Measurements from ENCODE around the gene MYH16. TPM values are rescaled to one million over a fixed set of nuclear protein-coding genes. Genes with fewer than 3 reads are reported as not detected.
"Not testable (repeated sequence)": the region's sequence is repeated elsewhere in the genome, so short reads cannot be mapped to it uniquely, and the experiment has no call there.

MYH16 gene
- total and polyA plus RNA-seq, 7 experiments from 2014 or later: not detected

DNA sequence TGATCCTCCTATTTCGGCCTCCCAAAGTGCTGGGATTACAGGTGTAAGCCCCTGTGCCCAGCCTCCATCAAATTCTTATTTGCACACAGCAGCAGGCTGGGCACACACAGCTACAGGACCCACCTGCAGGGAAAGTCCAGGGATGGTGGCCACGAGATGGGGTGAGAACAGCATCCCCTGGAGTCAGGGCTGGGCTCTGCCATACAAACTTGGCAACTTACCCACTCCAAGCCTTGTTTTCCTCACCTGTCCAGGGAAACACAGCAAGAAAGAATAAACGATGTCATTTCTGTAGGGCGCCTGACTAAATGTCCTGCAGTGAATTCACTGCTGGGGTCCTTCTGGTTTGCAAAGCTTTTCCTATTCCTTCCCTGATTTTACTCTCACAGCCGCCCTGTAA lies 5.5 kb downstream of the MYH16 start:
- Histone ChIP-seq H3K36me3 (ENCODE audit: control insufficient read depth in 2 of 3, insufficient read depth in 3 of 3, low read length in 3 of 3) (no peaks in the 10 kb centered on the region), H3K4me1 (ENCODE audit: control insufficient read depth in 2 of 2, insufficient read depth in 2 of 2, low read length in 2 of 2) (no peaks in the 10 kb centered on the region), H3K4me3 (ENCODE audit: low read length) (no peak overlapping the region), H3K27me3 (ENCODE audit: control insufficient read depth in 2 of 2, insufficient read depth in 2 of 2, low read length in 2 of 2) (no peaks in the 10 kb centered on the region), H3K9me3 (ENCODE audit: control insufficient read depth in 2 of 3, low read length in 3 of 3) (no peaks in the 10 kb centered on the region), H3K27ac (ENCODE audit: low read depth, low read length) (no peak overlapping the region)
- Mint-ChIP-seq H3K27me3 (peaks cover 0 to 2% (median 0%) of the 10 kb centered on the region in 5 donors), H3K9me3 (peaks cover 0 to 2% (median 0%) of the 10 kb centered on the region in 11 donors), H3K36me3 (no peaks in the 10 kb centered on the region), H3K4me3 (no peak overlapping the region), H3K27ac (no peak overlapping the region), H3K4me1 (peaks cover 0 to 18% (median 0%) of the 10 kb centered on the region in 7 donors)
- DNase-seq (no peak), ATAC-seq (no peak)
- ChIA-PET POLR2A (no interaction called here), CTCF (no interaction called here)
- intact Hi-C loops (cut with micrococcal nuclease): no loop called here

GRCh38 chr7:99284165-99284564 lies 11.5 kb downstream of the MYH16 start:
- CTCF ChIA-PET: not testable (repeated sequence)

GRCh38 chr7:99287779-99288534 lies 15.3 kb downstream of the MYH16 start:
- ATAC-seq (no peak), DNase-seq (no peak)
- Mint-ChIP-seq H3K27me3 (no peaks in the 10 kb centered on the region), H3K4me3 (no peak overlapping the region), H3K36me3 (peaks cover 0 to 6% (median 0%) of the 10 kb centered on the region in 5 donors), H3K27ac (peak overlapping the region in 1 of 9 donors; percentile 20), H3K4me1 (no peaks in the 10 kb centered on the region), H3K9me3 (no peaks in the 10 kb centered on the region)
- no peaks in the 10 kb centered on the region for H3K9me3 ChIP-seq (ENCODE audit: control insufficient read depth in 2 of 3, low read length in 3 of 3)
- H3K27me3 ChIP-seq (ENCODE audit: control insufficient read depth in 2 of 2, insufficient read depth in 2 of 2, low read length in 2 of 2): no peaks in the 10 kb centered on the region
- no peaks in the 10 kb centered on the region for H3K4me1 ChIP-seq (ENCODE audit: control insufficient read depth in 2 of 2, insufficient read depth in 2 of 2, low read length in 2 of 2)
- ChIA-PET CTCF (interaction anchor here (0.6 kb wide), 1 partner anchor 25 kb away, joined by 3 read pairs; no protein-coding TSS in a partner anchor), POLR2A (no interaction called here)
- no peaks in the 10 kb centered on the region for H3K36me3 ChIP-seq (ENCODE audit: control insufficient read depth in 2 of 3, insufficient read depth in 3 of 3, low read length in 3 of 3)
- H3K27ac ChIP-seq (ENCODE audit: low read depth, low read length): no peak overlapping the region
- no peak overlapping the region for H3K4me3 ChIP-seq (ENCODE audit: low read length)
- intact Hi-C loops (cut with micrococcal nuclease): no loop called here

More at GRCh38 chr7:99284165-99284564, 11.5 kb downstream of the MYH16 start:
- H3K9me3 ChIP-seq (ENCODE audit: control insufficient read depth in 2 of 3, low read length in 3 of 3); H3K4me3 ChIP-seq (ENCODE audit: low read length); ATAC-seq; H3K27me3 Mint-ChIP-seq; H3K4me3 Mint-ChIP-seq; intact Hi-C loops (cut with micrococcal nuclease); POLR2A ChIA-PET; H3K27ac Mint-ChIP-seq; DNase-seq; H3K9me3 Mint-ChIP-seq; H3K27me3 ChIP-seq (ENCODE audit: control insufficient read depth in 2 of 2, insufficient read depth in 2 of 2, low read length in 2 of 2); H3K4me1 ChIP-seq (ENCODE audit: control insufficient read depth in 2 of 2, insufficient read depth in 2 of 2, low read length in 2 of 2); H3K27ac ChIP-seq (ENCODE audit: low read depth, low read length); H3K36me3 Mint-ChIP-seq; H3K36me3 ChIP-seq (ENCODE audit: control insufficient read depth in 2 of 3, insufficient read depth in 3 of 3, low read length in 3 of 3); H3K4me1 Mint-ChIP-seq: not testable (repeated sequence)

GRCh38 chr7:99289185-99289584 lies 16.5 kb downstream of the MYH16 start:
- Histone ChIP-seq H3K4me3 (ENCODE audit: low read length) (no peak overlapping the region), H3K27me3 (ENCODE audit: control insufficient read depth in 2 of 2, insufficient read depth in 2 of 2, low read length in 2 of 2) (no peaks in the 10 kb centered on the region), H3K9me3 (ENCODE audit: control insufficient read depth in 2 of 3, low read length in 3 of 3) (no peaks in the 10 kb centered on the region), H3K36me3 (ENCODE audit: control insufficient read depth in 2 of 3, insufficient read depth in 3 of 3, low read length in 3 of 3) (no peaks in the 10 kb centered on the region), H3K27ac (ENCODE audit: low read depth, low read length) (no peak overlapping the region), H3K4me1 (ENCODE audit: control insufficient read depth in 2 of 2, insufficient read depth in 2 of 2, low read length in 2 of 2) (no peaks in the 10 kb centered on the region)
- DNase-seq (no peak), ATAC-seq (no peak)
- POLR2A ChIA-PET: no interaction called here
- Mint-ChIP-seq H3K9me3 (no peaks in the 10 kb centered on the region), H3K4me1 (no peaks in the 10 kb centered on the region), H3K27me3 (no peaks in the 10 kb centered on the region), H3K36me3 (peaks cover 0 to 6% (median 0%) of the 10 kb centered on the region in 5 donors), H3K4me3 (no peak overlapping the region), H3K27ac (no peak overlapping the region)
- intact Hi-C loops (cut with micrococcal nuclease): no loop called here
- CTCF ChIA-PET: interaction anchor here (0.7 kb wide), 1 partner anchor 12 kb away, joined by 3 read pairs; no protein-coding TSS in a partner anchor

DNA sequence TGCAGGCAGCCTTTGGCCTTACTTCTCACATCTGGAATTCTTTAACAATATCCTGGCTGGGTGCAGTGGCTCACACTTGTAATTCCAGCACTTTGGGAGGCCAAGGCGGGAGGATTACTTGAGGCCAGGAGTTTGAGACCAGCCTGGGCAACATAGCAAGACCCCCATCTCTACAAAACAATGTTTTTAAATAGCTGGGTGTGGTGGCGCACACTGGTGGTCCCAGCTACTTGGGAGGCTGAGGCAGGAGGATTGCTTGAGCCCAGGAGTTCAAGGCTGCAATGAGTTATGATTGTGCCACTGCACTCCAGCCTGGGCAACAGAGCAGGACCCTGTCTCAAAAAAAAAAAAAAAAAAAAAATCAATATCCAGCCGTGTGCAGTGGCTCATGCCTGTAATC lies 17.5 kb downstream of the MYH16 start:
- intact Hi-C loops (cut with micrococcal nuclease); H3K9me3 ChIP-seq (ENCODE audit: control insufficient read depth in 2 of 3, low read length in 3 of 3); H3K27ac ChIP-seq (ENCODE audit: low read depth, low read length); H3K27ac Mint-ChIP-seq; H3K36me3 Mint-ChIP-seq; H3K4me1 ChIP-seq (ENCODE audit: control insufficient read depth in 2 of 2, insufficient read depth in 2 of 2, low read length in 2 of 2); H3K36me3 ChIP-seq (ENCODE audit: control insufficient read depth in 2 of 3, insufficient read depth in 3 of 3, low read length in 3 of 3); POLR2A ChIA-PET; H3K9me3 Mint-ChIP-seq; H3K4me1 Mint-ChIP-seq; H3K27me3 ChIP-seq (ENCODE audit: control insufficient read depth in 2 of 2, insufficient read depth in 2 of 2, low read length in 2 of 2); H3K4me3 Mint-ChIP-seq; H3K27me3 Mint-ChIP-seq; ATAC-seq; DNase-seq; H3K4me3 ChIP-seq (ENCODE audit: low read length): not testable (repeated sequence)
- CTCF ChIA-PET: interaction anchor here (0.7 kb wide), 2 partner anchors 19 to 207 kb away, joined by 3 to 4 read pairs; no protein-coding TSS in a partner anchor

- Histone ChIP-seq H3K36me3 (ENCODE audit: control insufficient read depth in 2 of 3, insufficient read depth in 3 of 3, low read length in 3 of 3) (no peaks in the 10 kb centered on the region), H3K9me3 (ENCODE audit: control insufficient read depth in 2 of 3, low read length in 3 of 3) (no peaks in the 10 kb centered on the region), H3K27me3 (ENCODE audit: control insufficient read depth in 2 of 2, insufficient read depth in 2 of 2, low read length in 2 of 2) (no peaks in the 10 kb centered on the region), H3K4me3 (ENCODE audit: low read length) (no peak overlapping the region), H3K27ac (ENCODE audit: low read depth, low read length) (no peak overlapping the region), H3K4me1 (ENCODE audit: control insufficient read depth in 2 of 2, insufficient read depth in 2 of 2, low read length in 2 of 2) (no peaks in the 10 kb centered on the region)
- CTCF ChIA-PET: no interaction called here
- H3K27ac Mint-ChIP-seq: no peak overlapping the region
- ATAC-seq: no peak
- H3K4me1 Mint-ChIP-seq: no peaks in the 10 kb centered on the region
- H3K27me3 Mint-ChIP-seq: no peaks in the 10 kb centered on the region
- intact Hi-C loops (cut with micrococcal nuclease): no loop called here
- POLR2A ChIA-PET: no interaction called here
- H3K9me3 Mint-ChIP-seq: no peaks in the 10 kb centered on the region
- DNase-seq: no peak
- no peak overlapping the region for H3K4me3 Mint-ChIP-seq
- H3K36me3 Mint-ChIP-seq: peaks cover 0 to 3% (median 0%) of the 10 kb centered on the region in 5 donors
Observed at GRCh38 chr7:99290980-99291607, 18.5 kb downstream of the MYH16 start.

- intact Hi-C loops (cut with micrococcal nuclease): no loop called here
- Histone ChIP-seq H3K9me3 (ENCODE audit: control insufficient read depth in 2 of 3, low read length in 3 of 3) (no peaks in the 10 kb centered on the region), H3K36me3 (ENCODE audit: control insufficient read depth in 2 of 3, insufficient read depth in 3 of 3, low read length in 3 of 3) (no peaks in the 10 kb centered on the region), H3K27ac (ENCODE audit: low read depth, low read length) (no peak overlapping the region), H3K4me1 (ENCODE audit: control insufficient read depth in 2 of 2, insufficient read depth in 2 of 2, low read length in 2 of 2) (no peaks in the 10 kb centered on the region), H3K4me3 (ENCODE audit: low read length) (no peak overlapping the region), H3K27me3 (ENCODE audit: control insufficient read depth in 2 of 2, insufficient read depth in 2 of 2, low read length in 2 of 2) (no peaks in the 10 kb centered on the region)
- H3K4me3 Mint-ChIP-seq: no peak overlapping the region
- no peaks in the 10 kb centered on the region for H3K4me1 Mint-ChIP-seq
- ChIA-PET POLR2A (no interaction called here), CTCF (no interaction called here)
- ATAC-seq (no peak), DNase-seq (no peak)
- H3K9me3 Mint-ChIP-seq: no peaks in the 10 kb centered on the region
- H3K36me3 Mint-ChIP-seq: no peaks in the 10 kb centered on the region
- H3K27ac Mint-ChIP-seq: no peak overlapping the region
- no peaks in the 10 kb centered on the region for H3K27me3 Mint-ChIP-seq
Observed at GRCh38 chr7:99292127-99292526, 19.5 kb downstream of the MYH16 start.

All from naive thymus-derived CD4-positive, alpha-beta T cell (primary cell).